OCI-LY3 (cell line): ENCODE results near the gene ADD3.

Experiments
- H2AFZ ChIP-seq: fragments of 200-600, 300-600 bp; shearing (Covaris generic); 2 replicates; pipeline ENCODE4 v1.6.0; 2014; ENCODE audit warnings: antibody characterized with exemption, low read depth, low read length
- H3K27ac ChIP-seq: fragments of 200-600, 300-600 bp; sonication (generic); 2 replicates; pipeline ENCODE4 v1.5.1; 2014; ENCODE audit warnings: mild to moderate bottlenecking, low read length, moderate library complexity, mixed read lengths
- H3K27me3 ChIP-seq: fragments of 200-600, 300-600 bp; sonication (generic); 2 replicates; pipeline ENCODE4 v1.6.1; 2014; ENCODE audit warnings: low read depth, low read length, mixed read lengths
- H3K36me3 ChIP-seq: fragments of 200-600, 300-600 bp; sonication (generic); replicated peaks from 2 replicates; pipeline ENCODE3; 2014; ENCODE audit warnings: low read depth, low read length, mixed read lengths
- H3K4me1 ChIP-seq: fragments of 300-600, 200-600 bp; sonication (generic); 2 replicates; pipeline ENCODE4 v1.6.1; 2014; ENCODE audit warnings: low read length, mixed read lengths
- H3K4me2 ChIP-seq: fragments of 200-600, 300-600 bp; sonication (generic); 2 replicates; pipeline ENCODE4 v1.6.1; 2014; ENCODE audit warnings: low read length, mixed read lengths
- H3K4me3 ChIP-seq: fragments of 300-600, 200-600 bp; sonication (generic); 2 replicates; pipeline ENCODE4 v1.5.1; 2014; ENCODE audit warnings: antibody characterized with exemption, mild to moderate bottlenecking, low read length, moderate library complexity
- H3K79me2 ChIP-seq: fragments of 300-600, 200-600 bp; shearing (Covaris generic); 2 replicates; pipeline ENCODE4 v1.6.1; 2014; ENCODE audit warnings: mild to moderate bottlenecking, low read length, mixed read lengths
- H3K9ac ChIP-seq: fragments of 300-600, 200-600 bp; shearing (Covaris generic); 2 replicates; pipeline ENCODE4 v1.6.0; 2014; ENCODE audit warnings: mild to moderate bottlenecking, low read length, moderate library complexity
- H3K9me3 ChIP-seq: fragments of 200-600, 300-600 bp; shearing (Covaris generic); 2 replicates; pipeline ENCODE4 v1.6.1; 2014; ENCODE audit warnings: low read length, mixed read lengths; ENCODE audit not compliant: insufficient read depth
- H4K20me1 ChIP-seq: fragments of 200-600, 300-600 bp; sonication (generic); 2 replicates; pipeline ENCODE4 v1.6.1; 2016; ENCODE audit warnings: low read length, mixed read lengths; ENCODE audit not compliant: insufficient read depth
- EZH2phosphoT487 ChIP-seq: fragments of 200-600 bp; shearing (Covaris generic); IDR thresholded peaks from 2 replicates; pipeline ENCODE4 v1.6.1; 2018; ENCODE audit warnings: antibody characterized with exemption, mixed run types, low read depth
- TF ChIP-seq, protein P1 (sequence below): fragments of 200-600, 300-600 bp; sonication (generic); IDR thresholded peaks from 2 replicates; pipeline ENCODE4 v1.5.1; 2014; ENCODE audit warnings: antibody characterized with exemption, low read length, low read depth

ADD3 gene, protein sequence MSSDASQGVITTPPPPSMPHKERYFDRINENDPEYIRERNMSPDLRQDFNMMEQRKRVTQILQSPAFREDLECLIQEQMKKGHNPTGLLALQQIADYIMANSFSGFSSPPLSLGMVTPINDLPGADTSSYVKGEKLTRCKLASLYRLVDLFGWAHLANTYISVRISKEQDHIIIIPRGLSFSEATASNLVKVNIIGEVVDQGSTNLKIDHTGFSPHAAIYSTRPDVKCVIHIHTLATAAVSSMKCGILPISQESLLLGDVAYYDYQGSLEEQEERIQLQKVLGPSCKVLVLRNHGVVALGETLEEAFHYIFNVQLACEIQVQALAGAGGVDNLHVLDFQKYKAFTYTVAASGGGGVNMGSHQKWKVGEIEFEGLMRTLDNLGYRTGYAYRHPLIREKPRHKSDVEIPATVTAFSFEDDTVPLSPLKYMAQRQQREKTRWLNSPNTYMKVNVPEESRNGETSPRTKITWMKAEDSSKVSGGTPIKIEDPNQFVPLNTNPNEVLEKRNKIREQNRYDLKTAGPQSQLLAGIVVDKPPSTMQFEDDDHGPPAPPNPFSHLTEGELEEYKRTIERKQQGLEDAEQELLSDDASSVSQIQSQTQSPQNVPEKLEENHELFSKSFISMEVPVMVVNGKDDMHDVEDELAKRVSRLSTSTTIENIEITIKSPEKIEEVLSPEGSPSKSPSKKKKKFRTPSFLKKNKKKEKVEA

DNA sequence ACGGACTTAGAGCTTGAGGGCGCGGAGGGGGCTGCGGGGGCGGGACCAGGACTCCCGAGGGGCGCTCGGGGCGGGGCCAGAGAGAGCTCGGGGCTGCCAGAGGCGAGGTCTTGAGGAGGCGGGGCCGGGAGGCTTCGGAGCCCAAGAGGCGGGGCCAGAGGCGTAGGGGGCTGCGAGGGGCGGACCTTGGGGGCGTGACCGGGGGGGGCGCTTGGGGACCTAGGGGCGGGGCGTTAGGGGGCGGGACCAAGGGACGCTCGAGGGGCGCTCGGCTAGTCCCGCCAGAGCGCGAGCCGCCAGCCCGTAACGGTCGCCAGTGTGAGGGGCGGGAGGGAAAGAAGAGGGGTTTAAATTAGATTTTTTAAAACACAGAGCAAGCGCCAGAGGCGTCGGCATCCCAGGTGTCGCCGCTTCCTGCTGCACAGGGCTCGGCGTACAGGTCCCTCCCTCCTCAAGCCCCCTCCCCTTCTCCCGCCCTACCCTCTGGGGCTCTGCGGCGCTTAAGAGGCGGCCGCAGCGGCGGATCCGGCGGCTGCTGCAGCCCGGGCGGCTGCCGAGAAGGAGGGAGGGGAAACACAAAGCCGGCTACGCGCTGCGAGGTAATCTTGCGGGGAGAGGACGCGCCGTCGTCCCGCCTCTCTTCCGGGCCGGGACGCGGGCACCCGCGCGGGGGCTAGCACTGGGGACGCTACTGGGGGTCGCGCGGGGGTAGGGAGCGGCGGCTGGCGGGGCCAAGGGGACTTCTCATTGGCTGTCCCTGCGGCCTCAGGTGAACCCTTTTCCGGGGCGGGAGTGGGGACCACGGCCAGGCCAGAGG, at the start of gene ADD3:
Gene ADD3 (plus strand): TSS at position 284 of the 817 bp plus-strand sequence. CDS start 92,670 bp downstream, outside the sequence.
- Histone ChIP-seq H3K79me2 (no peaks in the 10 kb centered on the region), H3K4me1 (peaks cover 35% of the 10 kb centered on the region), H4K20me1 (0 out of 2 replicates have a peak, but pooled peaks cover 2% of the 10 kb centered on the region), H3K27ac (peak within 1 kb of the TSS; percentile 41), H3K27me3 (peaks cover 19% of the 10 kb centered on the region), H3K36me3 (no peaks in the 10 kb centered on the region), H3K4me2 (peak within 1 kb of the TSS; percentile 91), H3K9ac (peak within 1 kb of the TSS; percentile 80), H3K9me3 (no peaks in the 10 kb centered on the region), H3K4me3 (peak within 1 kb of the TSS; percentile 95), H2AFZ (peak within 1 kb of the TSS; percentile 84; the same call in 1 of the 2 replicates)
- no peak for TF ChIP-seq EZH2phosphoT487
- TF ChIP-seq, protein P1, sequence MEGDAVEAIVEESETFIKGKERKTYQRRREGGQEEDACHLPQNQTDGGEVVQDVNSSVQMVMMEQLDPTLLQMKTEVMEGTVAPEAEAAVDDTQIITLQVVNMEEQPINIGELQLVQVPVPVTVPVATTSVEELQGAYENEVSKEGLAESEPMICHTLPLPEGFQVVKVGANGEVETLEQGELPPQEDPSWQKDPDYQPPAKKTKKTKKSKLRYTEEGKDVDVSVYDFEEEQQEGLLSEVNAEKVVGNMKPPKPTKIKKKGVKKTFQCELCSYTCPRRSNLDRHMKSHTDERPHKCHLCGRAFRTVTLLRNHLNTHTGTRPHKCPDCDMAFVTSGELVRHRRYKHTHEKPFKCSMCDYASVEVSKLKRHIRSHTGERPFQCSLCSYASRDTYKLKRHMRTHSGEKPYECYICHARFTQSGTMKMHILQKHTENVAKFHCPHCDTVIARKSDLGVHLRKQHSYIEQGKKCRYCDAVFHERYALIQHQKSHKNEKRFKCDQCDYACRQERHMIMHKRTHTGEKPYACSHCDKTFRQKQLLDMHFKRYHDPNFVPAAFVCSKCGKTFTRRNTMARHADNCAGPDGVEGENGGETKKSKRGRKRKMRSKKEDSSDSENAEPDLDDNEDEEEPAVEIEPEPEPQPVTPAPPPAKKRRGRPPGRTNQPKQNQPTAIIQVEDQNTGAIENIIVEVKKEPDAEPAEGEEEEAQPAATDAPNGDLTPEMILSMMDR, result no peak

DNA sequence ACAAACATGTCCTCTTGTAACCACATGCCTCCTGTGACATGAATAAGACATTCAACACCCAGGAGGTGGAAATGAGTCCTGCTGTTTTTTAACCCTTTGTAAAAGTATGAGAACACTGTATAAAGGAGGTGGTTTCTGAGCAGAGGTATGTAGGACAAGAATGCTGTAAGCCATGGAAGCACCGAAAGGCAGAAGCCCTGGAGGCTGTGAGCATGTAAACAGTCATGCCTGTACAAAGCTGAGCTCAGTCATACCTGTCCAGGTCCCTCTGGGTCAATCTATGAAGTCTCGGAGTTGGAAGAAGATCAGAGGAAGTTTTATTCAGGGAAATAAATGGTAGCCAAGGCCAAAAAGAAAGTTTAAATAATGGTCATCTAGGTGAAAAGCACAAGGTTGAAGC, 49.7 kb upstream of the ADD3 start:
- no peaks in the 10 kb centered on the region for H4K20me1 ChIP-seq
- H2AFZ ChIP-seq, result no peak overlapping the region
- no peak for TF ChIP-seq EZH2phosphoT487
- TF ChIP-seq, protein P1, result no peak
- no peak overlapping the region for H3K9ac ChIP-seq
- H3K4me1 ChIP-seq, result peaks cover 35% of the 10 kb centered on the region
- H3K27me3 ChIP-seq, result peaks cover 15% of the 10 kb centered on the region; the same call in 1 of the 2 replicates
- no peak overlapping the region for H3K4me3 ChIP-seq
- peak overlapping the region; percentile 84 for H3K4me2 ChIP-seq
- H3K27ac ChIP-seq, result no peak overlapping the region
- no peaks in the 10 kb centered on the region for H3K9me3 ChIP-seq
- H3K36me3 ChIP-seq, result no peaks in the 10 kb centered on the region
- no peaks in the 10 kb centered on the region for H3K79me2 ChIP-seq

DNA sequence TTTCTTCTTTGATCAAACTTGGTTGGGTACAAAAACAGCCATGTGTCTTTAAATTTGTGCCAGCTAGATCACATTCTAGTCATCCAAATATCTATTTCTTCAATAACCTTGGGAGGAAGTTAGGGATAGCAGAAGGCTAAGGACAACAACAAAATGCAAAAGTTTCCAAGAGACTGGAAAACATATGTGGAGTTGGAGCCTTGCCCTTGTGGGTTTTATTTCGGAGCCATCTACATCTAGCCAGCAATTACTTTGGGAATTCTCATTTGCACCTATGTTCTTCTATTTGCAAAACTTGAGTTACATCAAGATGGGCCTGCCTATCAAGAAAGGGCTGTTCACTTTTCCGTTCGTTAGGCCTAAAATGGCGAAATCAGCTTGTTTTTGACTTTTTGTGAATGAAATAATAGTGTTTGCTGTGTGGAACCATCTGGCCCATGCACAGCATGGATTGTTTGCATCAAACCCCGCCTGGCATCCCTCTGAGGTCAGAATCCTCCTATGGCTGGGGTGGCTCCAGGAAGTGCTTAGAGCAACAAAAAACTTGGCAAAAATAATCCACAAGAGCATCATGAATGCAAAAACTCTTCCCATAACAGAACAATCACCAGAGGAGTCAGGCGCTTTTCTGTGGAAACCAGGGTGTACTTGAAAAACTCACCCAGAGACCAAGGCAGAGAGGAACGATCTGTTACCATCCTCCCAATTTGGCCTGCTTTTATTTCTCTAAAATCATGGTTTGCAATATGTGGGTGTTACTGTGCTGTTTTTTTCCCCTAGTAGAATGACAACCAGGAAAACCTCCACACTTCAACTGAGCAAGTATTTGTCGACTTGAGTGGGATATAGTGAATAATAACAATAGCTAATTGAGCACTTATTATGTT, 48.3 kb upstream of the ADD3 start:
- no peaks in the 10 kb centered on the region for H3K36me3 ChIP-seq
- H3K27me3 ChIP-seq, result peaks cover 12% of the 10 kb centered on the region; the same call in 1 of the 2 replicates
- H4K20me1 ChIP-seq, result no peaks in the 10 kb centered on the region
- H3K4me1 ChIP-seq, result peaks cover 35% of the 10 kb centered on the region
- no peak overlapping the region for H2AFZ ChIP-seq
- H3K79me2 ChIP-seq, result no peaks in the 10 kb centered on the region
- no peaks in the 10 kb centered on the region for H3K9me3 ChIP-seq
- H3K4me2 ChIP-seq, result no peak overlapping the region
- H3K4me3 ChIP-seq, result no peak overlapping the region
- H3K9ac ChIP-seq, result no peak overlapping the region
- no peak overlapping the region for H3K27ac ChIP-seq
- TF ChIP-seq EZH2phosphoT487, result no peak
- TF ChIP-seq, protein P1, result no peak
